Measurements from ENCODE around the gene TMEM252.
A peak's percentile ranks its signal among the peaks of the same experiment; 100 is the strongest.

The TMEM252 gene

GRCh38 chr9:68545033-68545705 lies 4.5 kb upstream of the TMEM252 start:
- DNase-seq (ENCODE audit: low read depth, low spot score): no peak

- DNase-seq (ENCODE audit: low read depth, low spot score): no peak
Measured at GRCh38 chr9:68541568-68541967, 885 bp upstream of the TMEM252 start.

GRCh38 chr9:68538200-68538599 lies 2.5 kb downstream of the TMEM252 start:
- DNase-seq (ENCODE audit: low read depth, low spot score): no peak

GRCh38 chr9:68537616-68537880 lies 3.1 kb downstream of the TMEM252 start:
- no peak for DNase-seq (ENCODE audit: low read depth, low spot score)

- no peak for DNase-seq (ENCODE audit: low read depth, low spot score)
Measured at GRCh38 chr9:68536876-68537615, 3.6 kb downstream of the TMEM252 start.

GRCh38 chr9:68533678-68534077 lies 7.0 kb downstream of the TMEM252 start:
- no peak for DNase-seq (ENCODE audit: low read depth, low spot score)

GRCh38 chr9:68532131-68532530 lies 8.6 kb downstream of the TMEM252 start:
- no peak for DNase-seq (ENCODE audit: low read depth, low spot score)

- DNase-seq (ENCODE audit: low read depth, low spot score): no peak
Measured at GRCh38 chr9:68530618-68531017, 10.1 kb downstream of the TMEM252 start.

GRCh38 chr9:68523367-68523936 lies 17.2 kb downstream of the TMEM252 start:
- no peak for DNase-seq (ENCODE audit: low read depth, low spot score)

- DNase-seq (ENCODE audit: low read depth, low spot score): no peak
Measured at GRCh38 chr9:68522954-68523353, 17.7 kb downstream of the TMEM252 start.

- DNase-seq (ENCODE audit: low read depth, low spot score): no peak
Measured at GRCh38 chr9:68522131-68522530, 18.6 kb downstream of the TMEM252 start.

GRCh38 chr9:68515326-68516017 lies 25.2 kb downstream of the TMEM252 start:
- no peak for DNase-seq (ENCODE audit: low read depth, low spot score)

GRCh38 chr9:68513981-68514380 lies 26.7 kb downstream of the TMEM252 start:
- no peak for DNase-seq (ENCODE audit: low read depth, low spot score)

GRCh38 chr9:68513385-68513784 lies 27.3 kb downstream of the TMEM252 start:
- DNase-seq (ENCODE audit: low read depth, low spot score): no peak

- no peak for DNase-seq (ENCODE audit: low read depth, low spot score)
Measured at GRCh38 chr9:68509689-68510088, 31.0 kb downstream of the TMEM252 start.

- no peak for DNase-seq (ENCODE audit: low read depth, low spot score)
Measured at GRCh38 chr9:68508547-68508946, 32.1 kb downstream of the TMEM252 start.

GRCh38 chr9:68507806-68508145 lies 32.9 kb downstream of the TMEM252 start:
- DNase-seq (ENCODE audit: low read depth, low spot score): no peak

- DNase-seq (ENCODE audit: low read depth, low spot score): peak; percentile 23
Measured at GRCh38 chr9:68507130-68507805, 33.4 kb downstream of the TMEM252 start.

- no peak for DNase-seq (ENCODE audit: low read depth, low spot score)
Measured at GRCh38 chr9:68506551-68506950, 34.1 kb downstream of the TMEM252 start.

- DNase-seq (ENCODE audit: low read depth, low spot score): no peak
Measured at GRCh38 chr9:68505681-68506409, 34.8 kb downstream of the TMEM252 start.

- no peak for DNase-seq (ENCODE audit: low read depth, low spot score)
Measured at GRCh38 chr9:68502279-68502678, 38.4 kb downstream of the TMEM252 start.
